ENCODE data around the gene FSCN2.

FSCN2 gene

GRCh38 chr17:81492202-81492601 is 36.0 kb upstream of the FSCN2 start:
- no peak overlapping the region for H3K27ac ChIP-seq
- no peak for TF ChIP-seq ZFX (IDR thresholded peaks at IDR 0.05; ENCODE audit: borderline replicate concordance)
- no peak for TF ChIP-seq CTCF (IDR thresholded peaks at IDR 0.05)

- H3K27ac ChIP-seq: peak overlapping the region; percentile 72; the same call in 1 of the 2 replicates
- TF ChIP-seq ZFX (IDR thresholded peaks at IDR 0.05; ENCODE audit: borderline replicate concordance) (no peak), CTCF (IDR thresholded peaks at IDR 0.05) (no peak)
These were observed 35.5 kb upstream of the FSCN2 start for GRCh38 chr17:81492706-81493105.

GRCh38 chr17:81493198-81494038 is 34.8 kb upstream of the FSCN2 start:
- TF ChIP-seq CTCF (IDR thresholded peaks at IDR 0.05): no peak
- TF ChIP-seq ZFX (IDR thresholded peaks at IDR 0.05; ENCODE audit: borderline replicate concordance): no peak
- H3K27ac ChIP-seq: peak overlapping the region; percentile 72

GRCh38 chr17:81494626-81495377 is 33.4 kb upstream of the FSCN2 start:
- TF ChIP-seq CTCF (IDR thresholded peaks at IDR 0.05) (no peak), ZFX (IDR thresholded peaks at IDR 0.05; ENCODE audit: borderline replicate concordance) (no peak)

GRCh38 chr17:81498953-81499600 is 29.1 kb upstream of the FSCN2 start:
- TF ChIP-seq CTCF (IDR thresholded peaks at IDR 0.05) (no peak), ZFX (IDR thresholded peaks at IDR 0.05; ENCODE audit: borderline replicate concordance) (no peak)
- no peak overlapping the region for H3K27ac ChIP-seq

More at GRCh38 chr17:81494626-81495377, 33.4 kb upstream of the FSCN2 start:
- peak overlapping the region; percentile 72 for H3K27ac ChIP-seq

- H3K27ac ChIP-seq: no peak overlapping the region
- TF ChIP-seq ZFX (IDR thresholded peaks at IDR 0.05; ENCODE audit: borderline replicate concordance) (no peak), CTCF (IDR thresholded peaks at IDR 0.05) (no peak)
These were observed 28.6 kb upstream of the FSCN2 start for GRCh38 chr17:81499601-81499970.

Measured in 22Rv1 (cell line).